ENCODE measurements around the gene ALOX5.

ALOX5 gene

DNA sequence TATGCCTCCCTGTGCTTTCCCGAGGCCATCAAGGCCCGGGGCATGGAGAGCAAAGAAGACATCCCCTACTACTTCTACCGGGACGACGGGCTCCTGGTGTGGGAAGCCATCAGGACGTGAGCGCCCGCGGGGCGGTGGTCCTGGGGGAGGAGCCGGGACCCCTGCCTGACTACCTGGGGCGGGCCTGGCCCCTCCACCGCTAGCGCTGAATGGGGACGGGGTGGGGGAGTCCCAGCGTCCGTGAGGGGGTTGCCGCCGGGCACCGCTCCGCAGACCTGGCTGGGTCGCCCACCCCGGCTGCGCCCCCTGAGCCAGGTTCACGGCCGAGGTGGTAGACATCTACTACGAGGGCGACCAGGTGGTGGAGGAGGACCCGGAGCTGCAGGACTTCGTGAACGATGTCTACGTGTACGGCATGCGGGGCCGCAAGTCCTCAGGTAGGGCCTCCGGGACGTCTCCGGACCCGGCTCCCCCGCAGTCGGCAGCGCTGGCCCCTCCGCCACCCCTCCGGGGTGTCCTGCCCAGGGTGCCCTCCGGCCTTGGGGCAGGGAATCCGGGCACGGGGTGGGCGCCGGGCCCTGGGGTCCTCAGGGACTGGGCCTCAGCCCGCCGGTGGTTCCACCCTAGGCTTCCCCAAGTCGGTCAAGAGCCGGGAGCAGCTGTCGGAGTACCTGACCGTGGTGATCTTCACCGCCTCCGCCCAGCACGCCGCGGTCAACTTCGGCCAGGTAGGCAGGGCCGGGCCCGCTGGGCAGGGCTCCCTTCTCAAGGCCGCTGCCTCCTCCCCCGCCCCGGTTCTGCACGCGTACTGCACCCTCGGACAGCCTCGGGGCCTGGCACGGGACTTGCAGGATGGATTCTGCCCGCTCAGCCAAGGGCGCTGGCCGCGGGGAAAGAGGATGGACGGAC, 69.3 kb downstream of the ALOX5 start:
- no peak for DNase-seq (ENCODE audit: low read depth)

DNA sequence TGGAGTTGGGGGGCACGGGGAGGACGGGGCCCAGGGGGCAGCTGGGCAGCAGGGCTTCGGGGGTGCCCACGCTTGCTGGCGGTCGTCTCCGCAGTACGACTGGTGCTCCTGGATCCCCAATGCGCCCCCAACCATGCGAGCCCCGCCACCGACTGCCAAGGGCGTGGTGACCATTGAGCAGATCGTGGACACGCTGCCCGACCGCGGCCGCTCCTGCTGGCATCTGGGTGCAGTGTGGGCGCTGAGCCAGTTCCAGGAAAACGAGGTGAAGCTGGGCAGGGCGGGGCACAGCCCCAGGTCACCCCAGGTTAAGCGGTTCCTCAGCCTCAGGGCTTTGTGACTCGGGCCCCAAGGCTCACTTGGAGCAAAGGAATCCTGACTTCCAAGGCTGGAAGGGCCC, 70.0 kb downstream of the ALOX5 start:
- no peak for DNase-seq (ENCODE audit: low read depth)

DNA sequence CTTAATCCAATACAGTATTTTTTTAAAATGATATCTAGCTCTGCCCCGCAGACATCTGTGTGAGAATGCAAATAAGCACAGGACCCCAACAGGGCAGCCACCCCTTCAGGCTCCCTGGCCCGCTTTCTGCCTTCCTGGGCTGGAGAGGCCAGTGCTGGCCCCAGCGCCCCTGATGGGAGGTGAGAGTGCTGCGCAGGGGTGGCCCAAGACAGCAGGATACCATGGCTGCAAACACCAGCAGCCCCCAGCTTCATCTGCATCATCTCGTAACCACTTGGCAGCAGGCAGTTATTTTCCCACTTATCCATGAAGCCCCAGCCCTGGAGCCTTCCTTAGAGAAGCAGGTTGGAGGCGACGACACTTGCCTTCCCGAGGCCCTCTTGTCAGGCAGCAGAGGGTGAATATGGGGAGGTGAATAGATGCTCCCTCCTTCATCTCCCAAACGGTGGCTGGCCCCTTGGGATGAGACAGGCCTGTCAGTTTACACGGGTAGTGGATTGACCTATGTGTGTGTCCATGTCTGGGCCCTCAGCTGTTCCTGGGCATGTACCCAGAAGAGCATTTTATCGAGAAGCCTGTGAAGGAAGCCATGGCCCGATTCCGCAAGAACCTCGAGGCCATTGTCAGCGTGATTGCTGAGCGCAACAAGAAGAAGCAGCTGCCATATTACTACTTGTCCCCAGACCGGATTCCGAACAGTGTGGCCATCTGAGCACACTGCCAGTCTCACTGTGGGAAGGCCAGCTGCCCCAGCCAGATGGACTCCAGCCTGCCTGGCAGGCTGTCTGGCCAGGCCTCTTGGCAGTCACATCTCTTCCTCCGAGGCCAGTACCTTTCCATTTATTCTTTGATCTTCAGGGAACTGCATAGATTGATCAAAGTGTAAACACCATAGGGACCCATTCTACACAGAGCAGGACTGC, 71.2 kb downstream of the ALOX5 start:
- no peak for DNase-seq (ENCODE audit: low read depth)

DNA sequence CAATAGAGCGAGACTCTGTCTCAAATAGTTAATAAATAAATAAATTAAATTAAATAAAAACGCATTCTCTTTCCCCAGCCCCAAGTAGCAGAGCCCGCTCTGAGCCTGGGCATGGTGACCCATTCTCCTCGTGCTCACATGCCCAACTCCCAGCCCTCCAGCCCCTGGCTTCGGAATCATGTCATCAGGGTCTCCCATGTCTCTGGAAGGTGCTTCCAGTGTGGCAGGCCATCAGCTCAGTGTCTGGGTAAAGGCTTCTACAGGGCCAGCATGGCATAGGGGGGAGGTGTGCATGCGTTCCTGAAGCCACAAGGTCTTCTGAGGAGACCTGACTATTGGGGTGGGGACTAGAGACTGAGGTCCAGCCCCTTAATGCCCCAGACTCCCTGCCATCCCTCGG, 72.8 kb downstream of the ALOX5 start:
- DNase-seq (ENCODE audit: low read depth) = no peak

DNA sequence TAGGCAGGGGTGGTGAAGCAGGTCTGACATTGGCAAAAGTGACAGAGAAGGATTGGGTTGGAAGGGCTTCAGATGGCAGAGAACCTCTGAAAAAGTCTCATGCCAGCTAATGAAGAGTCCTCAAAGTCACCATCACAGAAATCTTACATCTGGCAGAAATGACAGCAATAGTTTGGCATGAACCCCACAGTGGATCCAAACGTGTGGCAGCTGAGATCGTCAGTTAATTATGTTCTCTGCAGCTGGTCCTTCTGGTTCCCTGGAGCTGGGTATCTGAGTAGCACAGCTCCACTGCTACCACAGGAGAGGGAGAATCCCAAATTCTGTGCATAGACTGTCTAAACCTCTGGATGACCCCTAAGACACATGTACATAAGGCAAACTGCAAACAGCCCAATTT, 73.4 kb downstream of the ALOX5 start:
- no peak for DNase-seq (ENCODE audit: low read depth)

DNA sequence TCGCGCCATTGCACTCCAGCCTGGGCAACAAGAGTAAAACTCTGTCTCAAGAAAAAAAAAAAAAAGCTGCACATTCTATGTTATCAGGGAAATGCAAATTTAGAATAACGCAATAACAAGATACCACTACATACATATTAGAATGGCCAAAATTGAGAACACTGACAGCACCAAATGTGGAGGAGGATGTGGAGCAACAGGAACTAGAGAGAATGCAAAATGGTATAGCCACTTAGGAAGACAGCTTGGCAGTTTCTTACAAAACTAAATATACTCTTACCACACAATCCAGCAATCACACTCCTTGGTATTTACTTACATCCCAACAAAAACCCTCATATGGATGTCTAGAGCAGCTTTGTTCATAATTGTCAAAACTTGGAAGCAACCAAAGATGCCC, 76.8 kb downstream of the ALOX5 start:
- DNase-seq (ENCODE audit: low read depth) = no peak

DNA sequence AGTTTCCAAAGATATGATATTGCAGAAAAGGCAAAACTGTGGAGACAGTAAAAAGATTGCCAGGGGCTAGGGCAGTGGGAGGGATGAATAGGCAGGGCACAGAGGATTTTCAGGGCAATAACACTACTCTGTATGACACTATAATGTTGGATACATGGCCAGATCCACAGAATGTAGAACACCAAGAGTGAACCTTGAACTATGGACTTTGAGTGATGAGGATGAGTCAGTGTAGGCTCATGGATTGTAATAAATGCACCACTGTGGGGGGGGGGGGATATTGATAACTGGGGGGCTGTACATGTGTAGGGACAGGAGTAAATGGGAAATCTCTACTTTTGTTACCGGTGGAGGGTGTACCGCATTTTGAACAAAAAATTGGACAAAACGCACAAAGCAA, 77.4 kb downstream of the ALOX5 start:
- DNase-seq (ENCODE audit: low read depth) = no peak

DNA sequence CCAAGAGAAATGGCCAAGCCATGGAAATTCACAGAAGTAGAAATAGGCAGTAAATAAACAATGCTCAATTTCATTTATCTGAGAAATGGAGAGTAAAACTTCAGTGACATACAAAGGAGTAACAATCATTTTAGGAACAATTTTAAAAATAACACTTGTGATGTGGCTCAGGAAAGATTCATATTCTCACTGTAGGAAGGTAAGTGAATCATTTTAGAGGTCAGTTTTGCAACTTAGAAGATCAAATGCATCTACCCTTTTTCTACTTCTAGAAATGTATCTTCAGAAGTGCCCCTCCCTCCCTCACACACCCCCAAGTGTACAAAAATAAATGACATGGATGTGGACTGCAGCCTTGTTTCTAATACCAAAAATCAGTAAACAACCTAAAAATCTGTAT, 78.3 kb downstream of the ALOX5 start:
- DNase-seq (ENCODE audit: low read depth) = no peak

DNA sequence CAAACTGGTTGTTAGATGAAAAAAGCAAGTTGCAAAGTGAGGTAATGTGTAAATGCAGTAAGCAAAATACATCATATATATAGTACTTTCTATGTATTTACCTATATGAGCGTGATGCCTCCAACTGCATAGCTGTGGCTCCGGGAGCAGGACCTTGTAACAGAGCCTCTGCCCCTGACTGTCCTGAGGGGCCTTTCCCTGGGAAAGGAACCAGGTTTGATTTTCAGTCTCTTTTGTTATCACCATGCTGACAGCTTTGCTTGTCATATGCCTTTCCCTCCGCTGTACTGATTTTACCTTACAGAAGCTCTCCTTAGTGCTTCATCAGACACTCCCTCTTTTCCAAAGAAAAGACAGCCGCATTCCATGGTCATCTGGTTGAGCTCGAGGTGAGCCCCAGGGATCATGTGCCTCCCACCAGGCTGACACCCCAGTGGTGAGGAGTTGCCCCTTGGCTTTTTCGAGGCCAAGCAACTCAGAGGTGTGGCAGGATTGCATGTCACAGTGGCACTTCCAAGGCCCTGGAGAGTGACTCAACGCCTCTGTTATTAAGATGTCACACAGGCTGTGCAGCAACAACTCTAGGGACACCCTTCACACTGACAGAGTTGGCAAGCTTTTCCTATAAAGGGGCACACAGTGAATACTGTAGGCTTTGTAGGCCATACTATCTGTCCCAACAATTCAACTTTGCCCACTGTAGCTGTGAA, 78.9 kb downstream of the ALOX5 start:
- no peak for DNase-seq (ENCODE audit: low read depth)

DNA sequence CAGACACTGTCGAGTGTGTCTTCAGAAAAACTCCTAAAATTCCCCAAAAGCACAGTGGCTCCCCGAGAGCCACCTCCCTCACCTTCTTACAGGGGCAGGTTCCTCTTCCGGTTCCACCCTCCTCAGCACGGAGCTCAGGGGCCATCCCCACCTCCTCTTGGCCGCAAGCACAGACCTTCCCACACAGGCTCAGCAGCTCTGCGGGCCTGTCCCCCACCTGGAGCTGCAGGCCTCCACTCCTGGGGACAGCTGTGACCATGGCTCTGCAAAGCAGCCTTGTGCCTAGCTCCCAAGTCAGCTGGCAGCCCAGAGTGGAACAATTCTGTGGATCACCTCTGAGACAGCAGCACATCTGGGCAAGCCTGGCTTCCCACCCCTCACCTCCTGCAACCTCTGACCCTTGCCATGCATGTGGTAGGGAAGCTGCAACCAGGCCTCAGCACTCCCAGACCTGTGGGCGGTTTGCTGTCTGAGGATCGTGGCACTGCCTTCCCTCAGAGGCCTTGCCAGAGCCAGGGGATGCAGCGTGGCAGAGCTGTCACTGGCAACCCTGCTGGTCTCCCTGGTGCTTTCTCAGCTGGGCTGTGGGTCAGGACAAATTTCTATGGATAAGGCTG, 79.7 kb downstream of the ALOX5 start:
- DNase-seq (ENCODE audit: low read depth) = no peak

DNA sequence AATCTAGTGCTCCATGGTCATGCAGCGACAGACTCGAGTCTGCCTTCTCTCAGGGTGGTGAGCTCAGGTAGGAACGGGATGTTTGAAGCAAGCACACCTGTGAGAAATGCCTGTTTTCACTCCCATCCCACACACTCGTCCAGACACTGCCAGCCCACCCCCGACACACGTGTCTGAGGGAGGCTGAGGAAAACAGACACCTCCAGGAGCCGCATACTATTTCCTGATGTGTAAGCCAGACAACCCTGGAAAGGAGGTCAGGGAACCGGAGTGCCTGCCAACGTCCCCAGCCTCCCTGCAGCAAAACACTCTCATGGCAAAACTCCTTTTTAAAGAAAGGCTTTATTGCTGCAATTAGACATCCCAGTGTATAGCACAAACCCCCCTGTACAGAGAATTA, 80.2 kb downstream of the ALOX5 start:
- no peak for DNase-seq (ENCODE audit: low read depth)

DNA sequence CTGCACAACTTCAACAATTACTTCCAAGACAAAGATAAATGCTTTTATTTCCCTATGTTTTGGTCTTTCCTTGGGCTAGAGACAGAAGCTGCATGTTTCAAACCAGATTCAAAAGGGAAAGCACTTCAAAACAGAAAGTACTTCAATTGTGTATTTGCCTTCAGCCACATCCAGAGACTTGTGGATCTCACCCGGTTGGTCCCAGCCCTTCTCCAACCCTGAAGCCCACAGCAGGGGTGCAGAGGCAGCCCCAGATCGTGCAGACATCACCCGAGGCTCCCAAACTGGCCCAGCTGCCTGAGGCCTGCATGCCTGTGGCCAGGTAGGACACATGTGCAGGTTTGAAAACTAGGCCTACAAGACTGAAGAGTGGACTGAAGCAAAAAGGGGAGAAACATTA, 80.8 kb downstream of the ALOX5 start:
- DNase-seq (ENCODE audit: low read depth) = no peak

DNA sequence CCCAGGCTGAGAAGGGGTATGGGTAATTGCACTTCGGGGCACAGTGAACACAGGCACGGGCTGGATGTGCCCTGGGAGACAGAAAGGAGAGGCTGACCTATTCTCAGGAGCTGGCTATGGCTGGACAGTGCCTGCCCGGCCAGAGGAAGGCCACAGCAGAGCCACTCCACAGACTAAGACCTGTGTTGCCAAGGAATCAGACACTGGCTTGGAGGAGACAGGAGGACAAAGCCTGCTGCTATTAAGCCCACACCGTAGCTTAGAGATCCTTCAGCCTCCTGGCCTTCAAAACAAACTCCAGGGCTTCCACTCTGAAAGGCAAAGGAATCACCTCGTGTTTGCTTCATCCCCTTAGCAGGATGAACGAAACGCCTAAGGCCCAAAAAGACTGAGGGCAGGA, 82.2 kb downstream of the ALOX5 start:
- no peak for DNase-seq (ENCODE audit: low read depth)

DNA sequence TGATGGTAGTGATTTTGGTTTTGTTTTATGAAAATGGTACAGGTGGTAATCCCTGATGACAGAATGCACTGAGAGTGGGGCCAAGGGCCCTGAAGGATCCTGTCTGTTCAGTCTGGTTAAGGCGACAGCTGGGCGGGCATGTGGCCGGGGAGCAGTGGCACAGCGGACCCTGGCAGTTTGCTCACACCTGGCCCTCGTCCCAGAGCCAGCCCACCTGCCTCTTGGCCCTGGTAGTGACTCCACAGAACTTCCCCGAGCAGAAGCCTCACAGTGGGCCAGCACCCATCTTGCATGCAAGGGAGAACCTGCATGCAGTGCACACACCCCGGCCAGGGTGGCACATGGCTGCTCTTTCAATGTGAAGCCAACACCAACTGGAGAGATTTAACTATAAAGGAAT, 82.8 kb downstream of the ALOX5 start:
- no peak for DNase-seq (ENCODE audit: low read depth)

DNA sequence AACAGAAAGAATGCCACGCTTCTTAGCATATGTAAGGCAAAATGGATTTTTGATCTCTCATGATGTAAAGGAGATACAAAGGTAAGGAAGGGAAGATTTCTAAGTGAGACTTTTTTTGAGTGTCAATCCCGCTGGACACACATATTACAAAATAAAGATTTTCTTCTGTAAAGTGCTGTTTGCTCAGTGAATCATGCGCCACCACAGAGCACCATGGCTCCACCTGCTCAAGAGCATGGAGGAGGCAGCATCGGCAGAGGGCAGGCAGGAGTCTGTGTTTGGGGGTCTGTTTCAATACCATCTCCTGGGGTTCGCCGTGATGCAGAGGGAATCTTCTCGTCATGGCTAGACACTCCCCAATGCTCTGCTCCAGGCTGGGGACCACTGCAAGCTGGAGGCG, 83.5 kb downstream of the ALOX5 start:
- DNase-seq (ENCODE audit: low read depth) = no peak

DNA sequence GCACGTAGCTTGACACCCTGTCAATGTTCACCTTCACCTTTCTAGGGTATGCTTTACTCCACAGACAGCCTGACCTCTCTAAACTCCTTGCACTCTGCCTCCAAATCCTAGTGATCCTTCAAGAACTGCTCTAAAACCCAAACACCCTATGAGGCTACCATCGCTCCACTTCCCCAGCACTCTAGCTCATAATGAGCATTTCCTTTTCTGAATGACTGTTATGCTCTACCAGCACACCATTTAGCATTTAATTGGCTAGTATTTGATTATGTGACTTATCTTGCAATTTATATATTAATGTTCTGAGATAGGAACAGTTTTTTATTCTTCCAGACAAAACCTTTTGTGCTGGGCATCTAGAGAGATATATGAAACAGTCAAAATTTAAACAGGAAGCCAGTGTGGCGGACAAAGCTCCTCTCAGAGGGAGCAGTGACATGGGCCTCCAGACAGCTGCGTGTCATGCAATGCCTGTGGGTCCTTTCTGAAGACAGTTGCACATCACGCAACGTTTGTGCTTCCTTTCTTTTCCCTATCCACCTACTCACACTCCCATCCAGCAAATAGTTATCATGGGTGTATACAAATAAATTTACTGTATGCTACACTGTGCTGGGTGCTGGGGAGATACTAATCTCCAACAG, 86.3 kb downstream of the ALOX5 start:
- DNase-seq (ENCODE audit: low read depth) = no peak

DNA sequence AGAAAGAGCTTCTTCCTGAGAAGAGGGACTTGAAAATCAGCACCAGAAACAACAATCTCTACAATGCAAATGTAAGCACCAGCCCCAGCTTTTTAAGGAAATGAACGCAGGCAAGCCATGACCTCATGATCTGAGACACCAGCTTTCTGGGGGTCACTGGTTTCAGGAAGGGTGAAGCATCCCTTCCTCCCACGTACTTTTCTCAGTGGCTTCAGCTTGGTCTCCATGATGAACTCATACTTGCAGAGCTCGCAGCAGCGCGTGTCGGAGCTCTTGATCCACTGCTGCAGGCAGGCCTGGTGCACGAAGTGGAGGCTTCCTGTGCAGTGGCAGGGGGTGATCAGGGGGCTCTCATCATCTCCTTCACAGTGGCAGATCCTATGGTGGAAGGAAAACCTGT, 87.0 kb downstream of the ALOX5 start:
- DNase-seq (ENCODE audit: low read depth) = no peak

DNA sequence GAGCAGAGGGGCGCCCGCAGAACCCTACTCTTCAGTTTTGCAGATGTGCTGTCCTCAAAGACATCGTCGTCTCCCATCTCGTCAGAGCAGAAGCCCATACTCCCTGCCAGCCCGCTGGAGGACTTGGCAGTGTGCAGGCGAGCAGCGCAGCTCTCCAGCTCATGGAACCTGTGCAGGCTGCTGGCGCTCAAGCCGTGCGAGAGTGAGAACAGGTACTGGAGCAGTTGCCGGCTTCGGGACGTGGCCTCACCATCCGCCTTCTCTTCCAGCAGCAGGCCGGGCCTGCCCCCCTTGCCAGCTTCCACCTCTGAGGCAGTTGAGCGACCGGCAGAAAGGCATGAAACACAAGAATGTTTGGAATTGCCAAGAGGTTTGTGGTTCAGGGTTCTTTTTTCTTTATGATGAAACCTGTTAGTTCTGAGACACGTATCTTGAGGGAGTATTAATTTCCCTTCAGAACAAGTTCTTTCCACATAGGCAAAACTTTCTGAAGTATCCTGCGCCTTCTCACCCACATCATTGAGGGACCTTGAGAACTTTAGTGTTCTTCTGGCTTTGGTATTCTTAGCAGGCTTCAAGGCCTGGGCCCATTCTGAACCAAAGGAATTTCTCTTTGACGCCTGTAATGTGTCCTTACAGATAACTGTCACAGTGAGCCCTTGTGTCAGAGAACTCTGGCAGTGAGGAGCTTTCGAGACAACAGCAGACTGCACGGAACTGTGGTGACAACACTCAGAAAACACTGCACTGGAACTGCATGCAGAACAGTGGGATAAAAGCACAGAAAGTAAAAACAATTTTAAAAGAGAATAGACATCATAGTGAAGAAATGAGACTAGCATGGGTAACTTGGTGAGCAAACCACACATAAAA, 89.5 kb downstream of the ALOX5 start:
- no peak for DNase-seq (ENCODE audit: low read depth)

DNA sequence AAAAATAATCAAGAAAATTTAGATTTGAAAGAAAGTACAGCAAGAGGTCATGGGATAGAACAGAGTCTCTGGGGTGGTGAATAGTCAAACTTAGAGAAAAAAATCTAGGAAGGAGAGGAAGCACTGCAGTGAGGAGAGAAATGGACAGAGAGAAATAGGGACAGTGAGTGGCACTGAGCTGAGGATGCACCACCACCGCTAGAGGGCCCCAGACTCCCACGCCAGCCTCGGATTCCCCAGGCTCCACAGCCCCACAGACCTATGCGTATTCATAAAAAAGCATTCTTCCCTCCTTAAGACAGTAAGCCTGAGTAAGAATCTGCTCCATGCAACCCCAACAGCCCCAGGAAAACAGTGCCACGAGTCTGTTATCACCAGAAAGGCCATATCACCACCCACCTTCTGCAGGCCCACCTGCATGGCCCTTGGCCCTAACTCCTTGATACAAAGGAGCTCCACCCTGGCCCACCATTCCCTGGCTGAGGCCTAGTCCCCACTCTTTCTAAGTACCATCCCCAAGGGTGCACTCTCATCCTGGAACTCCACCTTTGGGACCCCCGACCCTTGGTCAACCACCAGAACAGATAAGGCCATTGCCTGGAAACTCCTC, 91.0 kb downstream of the ALOX5 start:
- peak; percentile 37 for DNase-seq (ENCODE audit: low read depth)

DNA sequence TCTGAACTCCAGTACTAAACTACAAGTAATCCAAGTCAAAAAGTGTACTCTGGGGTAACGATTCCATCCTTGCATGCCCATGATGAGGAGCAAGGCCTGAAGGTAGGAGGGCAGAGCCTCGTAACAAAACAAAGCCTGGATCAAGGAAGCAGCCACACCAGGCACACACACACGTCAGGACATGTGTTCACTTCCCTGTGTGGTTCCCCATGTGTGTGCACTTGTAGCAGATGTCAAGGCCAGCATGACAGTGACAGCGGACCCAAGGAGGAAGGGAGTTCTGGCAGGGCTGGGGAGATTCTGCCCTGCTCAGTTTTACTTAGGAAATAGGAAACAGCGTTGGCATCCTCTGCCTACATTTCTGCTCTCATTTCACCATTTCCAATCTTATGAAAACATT, 92.8 kb downstream of the ALOX5 start:
- DNase-seq (ENCODE audit: low read depth) = no peak

Measured in fibroblast of the conjunctiva (primary cell).